GM21717 (cell line): ENCODE results near the gene CTTN.

Experiments used
- ATAC-seq: cut with Tn5 transposase; IDR thresholded peaks from one replicate; pipeline ENCODE4 v1.9.1; 2021; ENCODE audit warnings: mild to moderate bottlenecking, moderate library complexity; ENCODE audit not compliant: unreplicated experiment

The CTTN gene

DNA sequence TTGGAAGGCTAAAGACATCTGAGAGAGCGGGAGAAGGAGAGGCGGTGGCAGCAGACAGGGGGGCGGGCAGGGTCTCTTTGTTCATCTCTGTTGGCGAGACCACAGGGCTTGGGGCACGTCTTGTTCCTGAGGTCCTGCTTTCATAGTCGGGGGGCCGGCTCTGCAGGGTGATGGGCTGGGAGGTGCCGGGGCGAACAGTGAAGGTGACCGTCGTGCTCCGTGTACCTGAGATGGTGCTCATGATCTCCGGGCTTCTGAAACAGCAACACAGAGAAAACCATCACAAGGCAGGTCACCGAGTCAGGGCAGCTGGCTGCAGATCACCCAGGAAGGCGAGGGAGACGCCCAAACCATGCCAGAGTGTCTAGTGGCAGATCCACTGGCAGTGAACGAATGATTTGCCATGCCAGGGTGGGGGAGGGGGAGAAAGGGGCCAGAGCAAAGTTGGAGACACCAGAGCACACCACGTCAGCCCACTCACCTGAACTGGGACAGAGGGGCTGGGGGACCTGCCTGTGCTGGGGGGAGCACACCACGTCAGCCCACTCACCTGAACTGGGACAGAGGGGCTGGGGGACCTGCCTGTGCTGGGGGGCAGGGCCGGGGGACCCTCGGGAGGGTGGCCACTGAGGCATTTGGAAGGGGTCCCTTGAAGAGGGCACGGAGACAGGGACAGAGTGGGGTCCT is 75.0 kb downstream of the CTTN start:
- no peak for ATAC-seq

DNA sequence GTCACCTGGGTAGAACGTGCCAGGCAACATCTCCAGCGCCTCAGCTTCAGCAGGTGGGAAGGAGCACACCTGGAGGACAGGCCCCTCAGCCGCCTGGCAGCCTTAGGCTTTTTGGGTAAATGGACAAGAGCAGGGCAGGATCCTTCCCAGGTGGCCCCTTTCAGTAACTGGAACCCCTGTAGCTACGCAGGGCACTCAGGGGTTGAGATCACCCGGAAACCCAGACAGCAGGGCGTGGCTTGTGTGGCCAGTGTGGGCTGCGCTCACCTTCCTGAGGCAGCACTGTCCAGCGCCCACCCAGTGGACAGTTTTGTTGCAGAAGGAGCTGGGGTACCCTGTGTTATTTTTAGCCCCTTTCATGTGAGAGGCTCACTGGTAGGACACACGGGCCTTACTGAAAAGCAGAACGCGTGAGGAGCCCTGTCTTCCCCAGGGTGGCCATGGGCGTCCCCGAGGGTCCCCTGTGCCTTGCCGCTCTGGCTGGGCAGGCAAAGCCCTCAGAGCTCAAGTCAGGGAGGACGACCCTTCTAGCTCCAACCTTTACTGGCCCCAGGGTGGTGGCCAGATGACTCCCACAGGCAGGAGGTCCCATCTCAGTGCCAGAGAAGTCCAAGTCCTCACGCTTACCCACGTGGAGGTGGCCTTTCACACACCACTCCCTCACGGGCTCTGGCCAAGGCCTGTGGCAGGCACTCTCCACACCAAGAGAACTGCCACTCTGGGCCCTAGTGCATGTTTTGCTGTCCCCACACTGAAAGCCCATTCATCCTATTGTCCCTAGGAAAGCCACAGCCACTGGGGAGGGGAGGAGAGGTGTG is 75.8 kb downstream of the CTTN start:
- no peak for ATAC-seq

DNA sequence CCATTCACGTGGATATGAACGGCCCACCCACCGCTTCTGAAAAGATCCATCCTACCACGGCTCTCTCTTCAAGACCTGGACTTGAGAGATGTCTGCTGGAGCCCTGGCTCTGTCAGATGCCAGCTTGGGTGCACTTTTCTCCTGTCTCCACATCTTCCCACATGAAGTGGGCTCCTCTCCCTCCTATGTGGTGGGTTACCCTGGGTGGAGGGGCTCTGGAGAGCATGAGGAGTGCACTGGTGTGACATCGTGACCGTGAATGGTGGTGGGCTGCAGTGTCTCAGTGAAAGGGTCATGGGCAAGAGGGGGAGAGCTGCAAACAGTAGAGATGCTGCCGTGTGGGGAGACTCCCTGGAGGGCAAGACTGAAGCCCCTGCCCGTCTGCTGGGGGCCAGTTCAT is 76.4 kb downstream of the CTTN start:
- no peak for ATAC-seq

DNA sequence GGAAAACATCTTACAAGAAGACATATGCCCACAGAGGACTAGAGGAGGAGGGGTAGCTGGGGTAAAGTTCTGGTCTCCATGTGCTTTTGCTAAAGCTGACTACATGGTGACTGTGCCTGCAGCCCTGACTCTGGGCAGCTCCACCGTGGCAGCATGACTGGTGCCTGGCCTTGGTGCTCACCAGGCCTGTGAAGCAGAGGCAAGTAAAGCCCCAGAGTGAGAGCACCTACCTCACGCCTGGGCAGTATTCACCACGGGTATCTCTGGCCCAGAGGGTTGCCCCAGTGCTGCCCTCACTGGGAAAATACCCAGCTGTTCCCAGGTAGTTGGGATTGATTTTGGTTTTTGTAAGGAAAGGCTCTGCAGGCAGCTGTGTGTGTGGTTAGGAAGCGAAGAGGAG is 78.3 kb downstream of the CTTN start:
- no peak for ATAC-seq

DNA sequence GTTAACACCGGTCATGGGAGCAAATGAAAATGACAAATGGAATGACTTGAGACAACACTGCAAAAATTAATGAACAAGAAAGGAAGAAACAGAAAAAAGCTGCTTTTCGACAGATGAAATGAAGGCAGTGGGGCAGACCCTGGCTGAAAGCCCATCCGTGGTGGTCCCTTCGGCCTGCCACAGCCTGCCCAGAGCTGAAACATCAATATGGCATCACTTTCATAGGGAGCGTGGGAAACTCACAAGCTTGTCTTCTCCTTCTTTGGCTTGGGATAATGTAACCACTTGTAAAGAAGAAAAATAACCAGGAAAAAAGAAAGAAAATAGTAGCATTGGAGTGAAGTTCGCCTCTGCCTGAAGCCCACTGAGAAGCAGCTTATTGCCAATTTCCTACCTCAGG is 78.8 kb downstream of the CTTN start:
- ATAC-seq = no peak

DNA sequence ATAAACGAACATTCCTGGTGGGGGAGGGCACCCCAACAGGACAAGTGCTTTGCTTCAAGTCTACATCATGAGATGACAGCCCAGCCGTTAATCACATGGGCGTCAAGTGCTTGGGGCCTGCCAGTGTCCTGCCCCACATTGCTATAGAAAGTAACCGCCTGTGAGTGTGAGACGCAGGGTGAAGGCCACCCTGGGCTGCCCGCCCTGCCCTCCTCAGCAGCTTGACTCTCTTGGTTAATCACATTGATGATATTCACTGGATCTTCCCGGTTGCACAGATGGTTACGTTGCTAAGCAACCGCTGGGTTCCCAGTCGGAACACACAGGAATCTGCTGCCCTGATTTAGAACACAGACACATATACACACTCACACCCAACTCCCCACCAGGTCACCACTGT is 79.3 kb downstream of the CTTN start:
- no peak for ATAC-seq

DNA sequence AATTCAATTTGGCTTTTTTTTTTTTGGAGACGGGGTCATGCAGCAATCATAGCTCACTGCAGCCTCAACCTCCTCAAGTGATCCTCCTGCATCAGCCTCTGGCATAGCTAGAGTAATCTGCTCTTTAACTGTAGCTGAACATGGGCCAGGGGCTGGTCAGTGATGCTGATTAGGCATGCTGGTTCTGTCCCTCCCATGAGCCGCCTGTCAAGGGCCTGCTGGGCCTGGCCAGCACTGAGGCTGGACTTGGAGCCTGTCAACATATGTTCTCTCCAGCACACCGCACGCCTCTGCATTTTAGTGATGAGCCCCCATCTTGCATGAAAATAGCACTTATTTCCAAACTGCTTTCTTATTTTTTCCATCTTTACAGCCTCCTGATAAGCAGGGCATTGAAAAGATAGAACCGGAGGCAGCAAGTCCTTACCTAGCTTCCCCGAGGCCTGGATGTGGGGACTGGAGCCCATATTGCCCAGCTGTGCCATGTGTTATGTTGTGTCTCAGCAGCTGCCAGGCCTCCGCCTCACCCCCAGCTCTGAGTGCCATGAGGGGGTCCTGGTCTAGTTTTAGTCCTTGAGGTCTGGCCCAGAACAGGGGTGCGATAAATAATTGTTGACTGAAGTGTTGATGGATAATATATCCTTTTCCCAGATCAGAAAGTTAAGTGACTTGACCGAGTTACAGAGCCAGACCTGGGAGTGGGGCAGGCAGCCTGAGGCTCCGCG is 80.0 kb downstream of the CTTN start:
- no peak for ATAC-seq

DNA sequence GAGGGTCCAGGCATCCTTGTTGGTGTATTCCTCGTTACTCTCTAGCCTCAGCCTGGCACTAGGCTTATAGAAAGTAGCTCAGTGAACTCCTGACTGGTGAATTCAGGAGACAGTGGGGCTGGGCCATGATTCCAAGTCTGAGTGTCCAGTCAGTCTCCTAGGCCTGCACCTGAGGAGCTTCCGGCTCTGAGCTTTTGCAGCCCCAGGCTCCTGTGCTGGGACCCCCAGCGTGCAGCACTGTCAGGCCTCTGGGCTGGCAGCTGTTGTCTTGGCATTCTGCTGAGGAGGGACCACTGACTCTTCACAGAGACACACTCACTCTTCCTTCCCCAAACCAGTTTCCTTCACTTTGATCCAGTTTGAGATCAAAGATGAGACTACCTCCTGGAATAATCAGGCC is 82.4 kb downstream of the CTTN start:
- ATAC-seq = no peak

DNA sequence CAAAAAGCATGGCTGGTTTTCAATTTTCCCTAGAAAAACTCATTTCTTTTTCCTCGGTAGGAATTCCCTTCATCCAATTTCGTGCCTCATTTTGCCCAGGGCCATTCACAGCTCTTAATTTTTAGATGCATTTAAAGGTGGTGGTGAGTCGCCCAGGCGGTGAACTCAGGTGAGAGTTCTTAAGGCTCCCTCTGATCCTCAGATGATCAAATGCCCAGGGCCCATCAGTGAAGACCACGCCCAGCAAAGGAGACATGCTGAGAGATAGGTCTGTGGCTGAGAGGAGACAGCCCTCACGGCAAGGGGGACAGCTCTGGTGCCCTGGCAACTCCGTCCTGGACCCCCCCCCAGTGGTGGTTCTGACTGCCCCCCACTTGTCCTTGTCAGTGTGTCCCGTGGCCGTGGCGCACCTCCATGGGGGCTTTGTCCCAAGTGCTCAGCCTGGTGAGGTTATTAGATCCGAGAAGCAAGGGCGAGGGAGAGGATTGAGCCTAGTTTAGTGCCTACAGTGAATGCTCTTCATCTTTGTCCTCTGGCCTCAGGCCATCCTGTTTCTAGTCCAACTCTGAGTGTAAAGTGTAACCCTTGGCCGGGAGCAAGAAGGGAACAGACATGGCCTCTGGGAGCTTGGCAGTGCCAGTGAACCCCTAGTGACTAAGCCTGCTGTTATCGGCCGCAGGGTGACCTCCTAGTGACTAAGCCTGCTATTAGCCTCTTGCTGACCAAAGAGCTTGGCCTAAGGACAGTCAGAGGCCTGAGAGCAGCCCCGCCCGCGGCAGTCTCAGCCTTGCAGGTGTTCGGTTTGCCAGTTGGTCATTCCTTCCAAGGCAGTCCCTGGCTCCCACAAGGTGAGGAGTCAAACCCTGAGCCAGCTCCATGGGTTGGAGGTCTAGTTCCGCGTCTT is 83.5 kb downstream of the CTTN start:
- ATAC-seq = no peak

DNA sequence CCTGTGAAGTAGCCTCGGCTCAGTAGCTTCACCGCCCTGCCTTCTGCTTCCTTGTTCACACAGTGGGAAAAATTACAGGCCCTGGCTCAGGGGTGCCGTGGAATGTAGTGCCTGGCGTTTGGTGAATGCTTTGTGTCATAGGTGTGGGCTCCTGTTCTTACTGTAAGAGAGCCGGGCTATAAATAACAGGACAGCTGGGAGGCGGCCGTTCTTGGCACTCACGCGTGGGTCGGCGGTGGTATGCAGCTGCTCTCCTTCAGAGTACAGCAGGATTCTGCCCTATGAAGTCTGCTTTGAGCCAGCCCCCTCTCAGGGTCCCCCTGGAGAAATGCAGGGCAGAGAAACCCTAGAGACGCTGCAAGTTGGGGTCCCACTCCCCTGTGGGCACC is 84.2 kb downstream of the CTTN start:
- no peak for ATAC-seq

DNA sequence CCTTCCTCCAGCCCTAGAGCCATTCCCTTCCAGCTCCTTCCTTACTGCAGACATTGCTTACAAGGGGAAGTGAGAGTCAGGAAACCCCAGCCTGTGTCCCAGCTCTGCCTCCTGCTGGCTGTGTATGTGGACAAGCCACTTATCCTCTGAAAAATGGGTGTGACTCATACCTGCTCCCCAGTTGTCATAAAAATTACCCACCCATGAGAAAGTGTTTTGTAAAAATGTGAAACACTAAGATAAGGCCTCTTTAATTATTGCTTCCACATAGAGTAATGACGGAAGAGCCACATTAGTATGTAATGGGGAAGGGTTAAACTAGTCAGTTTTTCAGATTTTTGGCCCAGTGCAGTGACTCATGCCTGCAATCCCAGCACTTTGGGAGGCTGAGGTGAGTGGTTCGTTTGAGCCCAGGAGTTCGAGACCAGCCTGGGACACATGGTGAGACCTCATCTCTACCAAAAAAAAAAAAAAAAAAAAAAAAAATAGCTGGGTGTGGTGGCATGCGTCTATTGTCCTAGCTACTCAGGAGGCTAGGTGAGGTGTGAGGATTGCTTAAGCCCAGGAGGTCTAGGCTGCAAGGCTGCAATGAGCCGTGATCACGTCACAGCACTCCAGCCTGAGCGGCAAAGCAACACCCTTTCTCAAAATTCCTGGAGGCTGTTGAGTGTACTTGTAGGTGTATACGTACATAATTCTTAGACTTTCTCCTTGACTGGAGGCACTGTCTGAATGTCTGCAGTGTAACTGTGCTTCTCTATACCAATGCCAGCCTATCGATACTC is 84.9 kb downstream of the CTTN start:
- no peak for ATAC-seq

DNA sequence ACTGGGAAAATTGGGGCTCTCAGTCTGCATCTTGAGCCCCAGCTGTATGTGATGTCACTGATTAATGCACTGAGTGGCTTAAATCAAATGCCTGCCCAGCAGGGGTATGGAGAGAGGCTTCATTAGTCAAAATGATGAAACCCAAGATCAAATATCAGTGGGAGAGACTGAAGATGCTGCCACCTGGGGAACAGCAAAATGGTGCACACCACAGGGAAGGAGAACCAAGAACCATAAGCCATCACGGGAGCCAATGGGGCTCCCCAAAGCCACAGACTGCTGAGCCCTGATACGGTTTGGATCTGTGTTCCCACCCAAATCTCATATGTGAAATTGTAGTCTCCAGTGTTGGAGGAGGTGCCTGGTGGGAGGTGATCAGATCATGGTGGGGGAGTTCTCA is 85.6 kb downstream of the CTTN start:
- no peak for ATAC-seq

DNA sequence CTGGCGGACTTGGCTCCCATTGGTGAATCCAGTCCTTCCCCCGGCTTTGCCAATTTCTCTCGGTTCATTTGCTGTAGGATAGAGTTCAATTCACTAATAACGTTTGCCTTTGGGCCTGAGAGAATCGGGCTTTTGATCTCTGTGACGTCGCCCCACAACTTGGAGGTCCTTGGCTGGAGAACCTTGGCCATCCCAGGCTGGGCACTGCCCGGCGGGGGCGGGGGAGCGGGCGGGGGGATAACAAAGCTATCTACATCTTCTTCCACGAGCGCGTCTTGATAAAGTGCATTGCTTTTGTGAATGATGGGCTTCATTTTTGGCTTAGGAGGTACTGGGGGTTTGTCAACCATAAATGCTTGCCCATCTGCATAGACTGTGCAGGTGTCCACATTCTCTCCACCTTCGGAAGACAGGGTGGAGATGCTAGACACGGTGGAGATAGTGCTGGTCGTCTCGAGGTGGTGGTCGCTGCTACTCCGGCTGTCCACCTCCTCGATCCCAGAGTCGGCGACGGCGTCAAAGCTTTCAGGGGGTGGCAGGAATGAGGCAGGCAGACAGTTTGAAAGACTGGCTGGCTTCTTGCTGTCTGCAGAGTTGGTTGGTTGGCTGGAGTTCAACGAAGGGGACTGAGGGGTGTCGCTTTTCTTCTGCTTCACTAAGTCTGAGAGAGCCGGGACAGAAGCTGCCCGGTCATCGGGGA is 87.1 kb downstream of the CTTN start:
- ATAC-seq = no peak

DNA sequence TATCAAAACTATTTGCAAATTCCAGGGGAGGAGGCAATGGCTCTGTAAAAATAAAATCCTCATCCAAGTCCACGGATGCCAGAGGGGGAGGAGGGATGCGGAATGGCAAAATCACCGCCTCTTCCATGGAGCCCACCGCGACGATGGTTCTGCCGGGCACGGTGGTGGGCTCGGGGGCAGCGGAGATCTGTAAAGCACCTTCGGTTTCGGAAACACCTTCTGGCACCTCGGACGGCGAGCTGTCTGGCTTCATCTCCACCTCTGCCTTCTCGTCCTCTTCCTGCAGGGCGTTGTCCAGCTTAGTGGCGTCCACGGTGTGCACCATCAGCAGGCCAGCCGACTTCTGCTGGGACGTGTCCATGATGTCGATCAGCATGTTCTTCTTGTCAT is 87.7 kb downstream of the CTTN start:
- no peak for ATAC-seq
